Measurements from ENCODE around the gene PMM1. TPM values are rescaled to one million over a fixed set of nuclear protein-coding genes. Genes with fewer than 3 reads are reported as not detected.
A peak's percentile ranks its signal among the peaks of the same experiment; 100 is the strongest.

The PMM1 gene
- total RNA-seq, 1 donor from 2014 or later, result 12.5 TPM

DNA sequence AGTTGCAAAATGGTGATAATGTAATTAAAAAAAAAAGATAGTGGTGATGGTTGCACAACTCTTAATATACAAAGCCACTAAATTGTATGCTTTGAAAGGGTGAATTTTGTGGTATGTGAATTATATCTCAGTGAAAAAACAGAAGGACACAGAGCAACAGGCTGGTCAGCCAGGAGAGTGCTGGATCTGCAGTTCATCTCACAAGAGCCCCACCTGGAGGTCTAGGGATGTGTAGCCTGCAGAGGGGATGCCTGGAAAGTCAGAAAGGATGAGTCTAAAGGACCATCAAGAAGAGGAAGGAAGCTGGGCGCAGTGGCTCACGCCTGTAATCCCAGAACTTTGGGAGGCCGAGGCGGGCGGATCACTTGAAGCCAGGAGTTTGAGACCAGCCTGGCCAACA lies 54.4 kb downstream of the PMM1 start:
- H3K27me3 ChIP-seq, result no peaks in the 10 kb centered on the region
- H3K4me3 ChIP-seq, result no peak overlapping the region
- TF ChIP-seq, protein P1, sequence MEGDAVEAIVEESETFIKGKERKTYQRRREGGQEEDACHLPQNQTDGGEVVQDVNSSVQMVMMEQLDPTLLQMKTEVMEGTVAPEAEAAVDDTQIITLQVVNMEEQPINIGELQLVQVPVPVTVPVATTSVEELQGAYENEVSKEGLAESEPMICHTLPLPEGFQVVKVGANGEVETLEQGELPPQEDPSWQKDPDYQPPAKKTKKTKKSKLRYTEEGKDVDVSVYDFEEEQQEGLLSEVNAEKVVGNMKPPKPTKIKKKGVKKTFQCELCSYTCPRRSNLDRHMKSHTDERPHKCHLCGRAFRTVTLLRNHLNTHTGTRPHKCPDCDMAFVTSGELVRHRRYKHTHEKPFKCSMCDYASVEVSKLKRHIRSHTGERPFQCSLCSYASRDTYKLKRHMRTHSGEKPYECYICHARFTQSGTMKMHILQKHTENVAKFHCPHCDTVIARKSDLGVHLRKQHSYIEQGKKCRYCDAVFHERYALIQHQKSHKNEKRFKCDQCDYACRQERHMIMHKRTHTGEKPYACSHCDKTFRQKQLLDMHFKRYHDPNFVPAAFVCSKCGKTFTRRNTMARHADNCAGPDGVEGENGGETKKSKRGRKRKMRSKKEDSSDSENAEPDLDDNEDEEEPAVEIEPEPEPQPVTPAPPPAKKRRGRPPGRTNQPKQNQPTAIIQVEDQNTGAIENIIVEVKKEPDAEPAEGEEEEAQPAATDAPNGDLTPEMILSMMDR (IDR thresholded peaks at IDR 0.05), result no peak
- no peak overlapping the region for H3K27ac ChIP-seq
- H3K36me3 ChIP-seq, result peaks cover 28 to 32% of the 10 kb centered on the region in 2 donors
- no peaks in the 10 kb centered on the region for H3K9me3 ChIP-seq
- H3K4me1 ChIP-seq, result peaks cover 0 to 3% of the 10 kb centered on the region in 2 donors
- intact Hi-C loops (cut with DNase I), result no loop called here
- no peak for DNase-seq (ENCODE audit: low spot score in 2 of 2)

- Histone ChIP-seq H3K9me3 (no peaks in the 10 kb centered on the region), H3K4me1 (peaks cover 0 to 3% of the 10 kb centered on the region in 2 donors), H3K4me3 (no peak overlapping the region), H3K36me3 (peaks cover 28 to 33% of the 10 kb centered on the region in 2 donors), H3K27ac (no peak overlapping the region), H3K27me3 (no peaks in the 10 kb centered on the region)
- no peak for DNase-seq (ENCODE audit: low spot score in 2 of 2)
- TF ChIP-seq, protein P1 (IDR thresholded peaks at IDR 0.05), result no peak
- intact Hi-C loops (cut with DNase I), result no loop called here
Observed at GRCh38 chr22:41534219-41534618, 55.4 kb downstream of the PMM1 start.

GRCh38 chr22:41532908-41533825 lies 56.5 kb downstream of the PMM1 start:
- DNase-seq (ENCODE audit: low spot score in 2 of 2), result peak in 1 of 2 donors; percentile 82
- Histone ChIP-seq H3K4me3 (no peak overlapping the region), H3K36me3 (peaks cover 39 to 44% of the 10 kb centered on the region in 2 donors), H3K9me3 (no peaks in the 10 kb centered on the region), H3K4me1 (peaks cover 0 to 3% of the 10 kb centered on the region in 2 donors), H3K27me3 (no peaks in the 10 kb centered on the region), H3K27ac (peak overlapping the region; percentile 27 to 37)
- TF ChIP-seq, protein P1 (IDR thresholded peaks at IDR 0.05), result peak; percentile 69 to 77 (median 74)
- intact Hi-C loops (cut with DNase I), result no loop called here

- no peaks in the 10 kb centered on the region for H3K27me3 ChIP-seq
- no peak for DNase-seq (ENCODE audit: low spot score in 2 of 2)
- intact Hi-C loops (cut with DNase I), result no loop called here
- H3K27ac ChIP-seq, result no peak overlapping the region
- H3K9me3 ChIP-seq, result no peaks in the 10 kb centered on the region
- H3K4me3 ChIP-seq, result no peak overlapping the region
- TF ChIP-seq, protein P1 (IDR thresholded peaks at IDR 0.05), result no peak
- peaks cover 52 to 56% of the 10 kb centered on the region in 2 donors for H3K36me3 ChIP-seq
- peaks cover 0 to 3% of the 10 kb centered on the region in 2 donors for H3K4me1 ChIP-seq
Observed at GRCh38 chr22:41531715-41532477, 57.7 kb downstream of the PMM1 start.

DNA sequence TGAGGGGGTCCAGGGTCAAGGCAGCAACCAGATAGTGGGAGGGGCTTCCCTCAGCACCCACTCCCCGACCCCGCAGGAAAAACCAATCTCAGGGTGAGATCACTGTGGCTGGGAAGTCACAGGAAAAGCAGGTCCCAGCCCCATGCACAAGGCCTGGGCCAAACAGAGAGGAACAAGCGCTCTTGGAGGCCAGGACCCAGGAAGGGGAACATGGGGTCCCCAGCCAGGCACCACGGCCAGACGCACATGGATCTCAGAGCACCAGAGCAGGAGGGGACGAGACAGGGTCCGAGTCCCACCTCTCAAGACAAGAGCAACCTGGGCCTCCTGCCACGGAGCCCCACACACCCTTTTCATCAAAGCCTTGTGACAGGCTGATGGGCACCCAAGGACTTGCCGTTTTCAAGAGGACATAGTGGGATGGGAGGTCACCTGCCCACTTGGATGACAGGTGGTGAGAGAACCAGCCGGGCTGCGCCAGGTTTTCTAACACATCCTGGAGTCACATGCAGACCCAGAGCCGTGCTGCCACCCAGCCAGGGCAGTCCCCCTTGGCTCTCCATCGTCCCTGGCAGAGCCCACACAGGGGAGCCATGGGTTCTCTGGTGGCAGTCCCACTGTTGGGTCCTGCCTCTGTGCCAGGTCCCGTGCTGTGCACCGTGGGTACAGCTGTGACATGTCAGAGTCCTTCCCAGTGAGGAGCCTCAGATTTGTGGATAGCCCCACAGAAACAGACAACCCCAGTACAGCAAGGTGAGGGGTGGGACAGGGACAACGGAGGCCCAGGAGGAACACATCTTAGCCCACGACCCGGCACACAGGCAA lies 58.5 kb downstream of the PMM1 start:
- H3K9me3 ChIP-seq, result no peaks in the 10 kb centered on the region
- peaks cover 58 to 64% of the 10 kb centered on the region in 2 donors for H3K36me3 ChIP-seq
- intact Hi-C loops (cut with DNase I), result no loop called here
- H3K4me3 ChIP-seq, result no peak overlapping the region
- H3K27ac ChIP-seq, result no peak overlapping the region
- TF ChIP-seq, protein P1 (IDR thresholded peaks at IDR 0.05), result no peak
- H3K4me1 ChIP-seq, result peaks cover 7% of the 10 kb centered on the region in 2 donors
- H3K27me3 ChIP-seq, result no peaks in the 10 kb centered on the region
- no peak for DNase-seq (ENCODE audit: low spot score in 2 of 2)
